ENCODE measurements around the gene SGF29. TPM values are rescaled to one million over a fixed set of nuclear protein-coding genes. Genes with fewer than 3 reads are reported as not detected.

Gene SGF29
- total and polyA plus RNA-seq, 2 experiments from 2014 or later: 10.0 to 17.6 TPM

DNA sequence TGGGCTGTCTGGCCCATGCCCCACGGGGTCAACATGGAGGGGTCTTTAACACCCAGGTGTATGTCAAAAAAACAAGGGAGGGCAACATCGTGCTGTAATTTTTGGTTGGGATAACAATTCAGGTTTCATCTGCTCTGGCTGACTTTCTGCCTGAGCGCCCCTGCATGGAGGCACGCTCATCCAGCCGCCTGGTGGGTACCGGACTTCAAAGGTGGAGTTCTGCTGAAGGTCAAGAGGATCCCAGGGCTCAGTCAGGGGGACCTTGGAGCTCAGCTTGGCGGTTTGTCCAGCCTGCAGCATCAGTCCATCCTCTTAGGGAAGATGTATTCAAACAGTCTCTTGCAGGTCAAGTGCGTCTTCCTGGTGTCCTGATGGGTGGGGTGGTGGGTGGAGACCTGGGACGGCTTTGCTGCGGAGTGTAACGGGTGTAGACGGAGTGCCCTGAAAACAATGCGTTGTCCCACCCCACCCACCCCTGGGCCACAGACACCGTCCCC, 5.4 kb upstream of the SGF29 start:
- no peaks in the 10 kb centered on the region for H3K36me3 ChIP-seq (ENCODE audit: insufficient read depth)
- peaks cover 3% of the 10 kb centered on the region for H3K27me3 Mint-ChIP-seq (ENCODE audit: insufficient read depth, low read depth, poor library complexity)
- H3K9me3 Mint-ChIP-seq: no peaks in the 10 kb centered on the region
- H3F3A ChIP-seq (replicated peaks; ENCODE audit: low read depth): no peaks in the 10 kb centered on the region
- TF ChIP-seq, protein P1, sequence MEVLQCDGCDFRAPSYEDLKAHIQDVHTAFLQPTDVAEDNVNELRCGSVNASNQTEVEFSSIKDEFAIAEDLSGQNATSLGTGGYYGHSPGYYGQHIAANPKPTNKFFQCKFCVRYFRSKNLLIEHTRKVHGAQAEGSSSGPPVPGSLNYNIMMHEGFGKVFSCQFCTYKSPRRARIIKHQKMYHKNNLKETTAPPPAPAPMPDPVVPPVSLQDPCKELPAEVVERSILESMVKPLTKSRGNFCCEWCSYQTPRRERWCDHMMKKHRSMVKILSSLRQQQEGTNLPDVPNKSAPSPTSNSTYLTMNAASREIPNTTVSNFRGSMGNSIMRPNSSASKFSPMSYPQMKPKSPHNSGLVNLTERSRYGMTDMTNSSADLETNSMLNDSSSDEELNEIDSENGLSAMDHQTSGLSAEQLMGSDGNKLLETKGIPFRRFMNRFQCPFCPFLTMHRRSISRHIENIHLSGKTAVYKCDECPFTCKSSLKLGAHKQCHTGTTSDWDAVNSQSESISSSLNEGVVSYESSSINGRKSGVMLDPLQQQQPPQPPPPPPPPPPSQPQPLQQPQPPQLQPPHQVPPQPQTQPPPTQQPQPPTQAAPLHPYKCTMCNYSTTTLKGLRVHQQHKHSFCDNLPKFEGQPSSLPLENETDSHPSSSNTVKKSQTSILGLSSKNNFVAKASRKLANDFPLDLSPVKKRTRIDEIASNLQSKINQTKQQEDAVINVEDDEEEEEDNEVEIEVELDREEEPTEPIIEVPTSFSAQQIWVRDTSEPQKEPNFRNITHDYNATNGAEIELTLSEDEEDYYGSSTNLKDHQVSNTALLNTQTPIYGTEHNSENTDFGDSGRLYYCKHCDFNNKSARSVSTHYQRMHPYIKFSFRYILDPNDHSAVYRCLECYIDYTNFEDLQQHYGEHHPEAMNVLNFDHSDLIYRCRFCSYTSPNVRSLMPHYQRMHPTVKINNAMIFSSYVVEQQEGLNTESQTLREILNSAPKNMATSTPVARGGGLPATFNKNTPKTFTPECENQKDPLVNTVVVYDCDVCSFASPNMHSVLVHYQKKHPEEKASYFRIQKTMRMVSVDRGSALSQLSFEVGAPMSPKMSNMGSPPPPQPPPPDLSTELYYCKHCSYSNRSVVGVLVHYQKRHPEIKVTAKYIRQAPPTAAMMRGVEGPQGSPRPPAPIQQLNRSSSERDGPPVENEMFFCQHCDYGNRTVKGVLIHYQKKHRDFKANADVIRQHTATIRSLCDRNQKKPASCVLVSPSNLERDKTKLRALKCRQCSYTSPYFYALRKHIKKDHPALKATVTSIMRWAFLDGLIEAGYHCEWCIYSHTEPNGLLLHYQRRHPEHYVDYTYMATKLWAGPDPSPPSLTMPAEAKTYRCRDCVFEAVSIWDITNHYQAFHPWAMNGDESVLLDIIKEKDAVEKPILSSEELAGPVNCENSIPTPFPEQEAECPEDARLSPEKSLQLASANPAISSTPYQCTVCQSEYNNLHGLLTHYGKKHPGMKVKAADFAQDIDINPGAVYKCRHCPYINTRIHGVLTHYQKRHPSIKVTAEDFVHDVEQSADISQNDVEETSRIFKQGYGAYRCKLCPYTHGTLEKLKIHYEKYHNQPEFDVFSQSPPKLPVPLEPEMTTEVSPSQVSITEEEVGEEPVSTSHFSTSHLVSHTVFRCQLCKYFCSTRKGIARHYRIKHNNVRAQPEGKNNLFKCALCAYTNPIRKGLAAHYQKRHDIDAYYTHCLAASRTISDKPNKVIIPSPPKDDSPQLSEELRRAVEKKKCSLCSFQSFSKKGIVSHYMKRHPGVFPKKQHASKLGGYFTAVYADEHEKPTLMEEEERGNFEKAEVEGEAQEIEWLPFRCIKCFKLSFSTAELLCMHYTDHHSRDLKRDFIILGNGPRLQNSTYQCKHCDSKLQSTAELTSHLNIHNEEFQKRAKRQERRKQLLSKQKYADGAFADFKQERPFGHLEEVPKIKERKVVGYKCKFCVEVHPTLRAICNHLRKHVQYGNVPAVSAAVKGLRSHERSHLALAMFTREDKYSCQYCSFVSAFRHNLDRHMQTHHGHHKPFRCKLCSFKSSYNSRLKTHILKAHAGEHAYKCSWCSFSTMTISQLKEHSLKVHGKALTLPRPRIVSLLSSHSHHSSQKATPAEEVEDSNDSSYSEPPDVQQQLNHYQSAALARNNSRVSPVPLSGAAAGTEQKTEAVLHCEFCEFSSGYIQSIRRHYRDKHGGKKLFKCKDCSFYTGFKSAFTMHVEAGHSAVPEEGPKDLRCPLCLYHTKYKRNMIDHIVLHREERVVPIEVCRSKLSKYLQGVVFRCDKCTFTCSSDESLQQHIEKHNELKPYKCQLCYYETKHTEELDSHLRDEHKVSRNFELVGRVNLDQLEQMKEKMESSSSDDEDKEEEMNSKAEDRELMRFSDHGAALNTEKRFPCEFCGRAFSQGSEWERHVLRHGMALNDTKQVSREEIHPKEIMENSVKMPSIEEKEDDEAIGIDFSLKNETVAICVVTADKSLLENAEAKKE (CRISPR knock-in tag; IDR thresholded peaks at IDR 0.05): no peak
- TF ChIP-seq ZNF114 (CRISPR knock-in tag; IDR thresholded peaks at IDR 0.05) (no peak), EZH2phosphoT487 (IDR thresholded peaks at IDR 0.05; ENCODE audit: unreplicated experiment) (no peak), EZH2 (IDR thresholded peaks at IDR 0.05; ENCODE audit: low read depth, unreplicated experiment) (no peak), CREB1 (CRISPR knock-in tag; IDR thresholded peaks at IDR 0.05; ENCODE audit: low read depth) (no peak), ZNF331 (CRISPR knock-in tag; IDR thresholded peaks at IDR 0.05; ENCODE audit: low read depth) (no peak), NANOG (IDR thresholded peaks at IDR 0.05; ENCODE audit: borderline replicate concordance) (no peak), STAT1 (IDR thresholded peaks at IDR 0.05; ENCODE audit: unreplicated experiment) (no peak), POLR2AphosphoS5 (IDR thresholded peaks at IDR 0.05; ENCODE audit: low read depth) (no peak), JUNB (IDR thresholded peaks at IDR 0.05; ENCODE audit: unreplicated experiment) (no peak)
- TF ChIP-seq, protein P2, sequence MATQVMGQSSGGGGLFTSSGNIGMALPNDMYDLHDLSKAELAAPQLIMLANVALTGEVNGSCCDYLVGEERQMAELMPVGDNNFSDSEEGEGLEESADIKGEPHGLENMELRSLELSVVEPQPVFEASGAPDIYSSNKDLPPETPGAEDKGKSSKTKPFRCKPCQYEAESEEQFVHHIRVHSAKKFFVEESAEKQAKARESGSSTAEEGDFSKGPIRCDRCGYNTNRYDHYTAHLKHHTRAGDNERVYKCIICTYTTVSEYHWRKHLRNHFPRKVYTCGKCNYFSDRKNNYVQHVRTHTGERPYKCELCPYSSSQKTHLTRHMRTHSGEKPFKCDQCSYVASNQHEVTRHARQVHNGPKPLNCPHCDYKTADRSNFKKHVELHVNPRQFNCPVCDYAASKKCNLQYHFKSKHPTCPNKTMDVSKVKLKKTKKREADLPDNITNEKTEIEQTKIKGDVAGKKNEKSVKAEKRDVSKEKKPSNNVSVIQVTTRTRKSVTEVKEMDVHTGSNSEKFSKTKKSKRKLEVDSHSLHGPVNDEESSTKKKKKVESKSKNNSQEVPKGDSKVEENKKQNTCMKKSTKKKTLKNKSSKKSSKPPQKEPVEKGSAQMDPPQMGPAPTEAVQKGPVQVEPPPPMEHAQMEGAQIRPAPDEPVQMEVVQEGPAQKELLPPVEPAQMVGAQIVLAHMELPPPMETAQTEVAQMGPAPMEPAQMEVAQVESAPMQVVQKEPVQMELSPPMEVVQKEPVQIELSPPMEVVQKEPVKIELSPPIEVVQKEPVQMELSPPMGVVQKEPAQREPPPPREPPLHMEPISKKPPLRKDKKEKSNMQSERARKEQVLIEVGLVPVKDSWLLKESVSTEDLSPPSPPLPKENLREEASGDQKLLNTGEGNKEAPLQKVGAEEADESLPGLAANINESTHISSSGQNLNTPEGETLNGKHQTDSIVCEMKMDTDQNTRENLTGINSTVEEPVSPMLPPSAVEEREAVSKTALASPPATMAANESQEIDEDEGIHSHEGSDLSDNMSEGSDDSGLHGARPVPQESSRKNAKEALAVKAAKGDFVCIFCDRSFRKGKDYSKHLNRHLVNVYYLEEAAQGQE (IDR thresholded peaks at IDR 0.05; ENCODE audit: unreplicated experiment): no peak
- TF ChIP-seq, protein P3, sequence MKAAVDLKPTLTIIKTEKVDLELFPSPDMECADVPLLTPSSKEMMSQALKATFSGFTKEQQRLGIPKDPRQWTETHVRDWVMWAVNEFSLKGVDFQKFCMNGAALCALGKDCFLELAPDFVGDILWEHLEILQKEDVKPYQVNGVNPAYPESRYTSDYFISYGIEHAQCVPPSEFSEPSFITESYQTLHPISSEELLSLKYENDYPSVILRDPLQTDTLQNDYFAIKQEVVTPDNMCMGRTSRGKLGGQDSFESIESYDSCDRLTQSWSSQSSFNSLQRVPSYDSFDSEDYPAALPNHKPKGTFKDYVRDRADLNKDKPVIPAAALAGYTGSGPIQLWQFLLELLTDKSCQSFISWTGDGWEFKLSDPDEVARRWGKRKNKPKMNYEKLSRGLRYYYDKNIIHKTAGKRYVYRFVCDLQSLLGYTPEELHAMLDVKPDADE (IDR thresholded peaks at IDR 0.05): no peak
- TF ChIP-seq, protein P4, sequence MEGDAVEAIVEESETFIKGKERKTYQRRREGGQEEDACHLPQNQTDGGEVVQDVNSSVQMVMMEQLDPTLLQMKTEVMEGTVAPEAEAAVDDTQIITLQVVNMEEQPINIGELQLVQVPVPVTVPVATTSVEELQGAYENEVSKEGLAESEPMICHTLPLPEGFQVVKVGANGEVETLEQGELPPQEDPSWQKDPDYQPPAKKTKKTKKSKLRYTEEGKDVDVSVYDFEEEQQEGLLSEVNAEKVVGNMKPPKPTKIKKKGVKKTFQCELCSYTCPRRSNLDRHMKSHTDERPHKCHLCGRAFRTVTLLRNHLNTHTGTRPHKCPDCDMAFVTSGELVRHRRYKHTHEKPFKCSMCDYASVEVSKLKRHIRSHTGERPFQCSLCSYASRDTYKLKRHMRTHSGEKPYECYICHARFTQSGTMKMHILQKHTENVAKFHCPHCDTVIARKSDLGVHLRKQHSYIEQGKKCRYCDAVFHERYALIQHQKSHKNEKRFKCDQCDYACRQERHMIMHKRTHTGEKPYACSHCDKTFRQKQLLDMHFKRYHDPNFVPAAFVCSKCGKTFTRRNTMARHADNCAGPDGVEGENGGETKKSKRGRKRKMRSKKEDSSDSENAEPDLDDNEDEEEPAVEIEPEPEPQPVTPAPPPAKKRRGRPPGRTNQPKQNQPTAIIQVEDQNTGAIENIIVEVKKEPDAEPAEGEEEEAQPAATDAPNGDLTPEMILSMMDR (conservative IDR thresholded peaks at IDR 0.05; ENCODE audit: low read depth in 2 of 2): no peak
- H3K27me3 ChIP-seq (ENCODE audit: insufficient read depth): no peaks in the 10 kb centered on the region
- H3K79me2 ChIP-seq (replicated peaks; ENCODE audit: insufficient read depth): no peaks in the 10 kb centered on the region
- H3K27ac Mint-ChIP-seq: no peak overlapping the region
- H3K9me2 ChIP-seq (ENCODE audit: insufficient read depth): no peaks in the 10 kb centered on the region
- no peak overlapping the region for H3K4me3 Mint-ChIP-seq
- ATAC-seq (no peak), DNase-seq (ENCODE audit: low spot score) (no peak)
- H3K27ac ChIP-seq (ENCODE audit: low read depth): no peak overlapping the region
- H3K36me3 Mint-ChIP-seq (ENCODE audit: low read depth): no peaks in the 10 kb centered on the region
- H3K4me2 ChIP-seq: no peak overlapping the region
- H3K4me1 ChIP-seq (ENCODE audit: insufficient read depth): no peaks in the 10 kb centered on the region
- H3K4me1 Mint-ChIP-seq: no peaks in the 10 kb centered on the region
- no peaks in the 10 kb centered on the region for H4K20me1 ChIP-seq (replicated peaks; ENCODE audit: insufficient read depth)
- no peak overlapping the region for H3K4me3 ChIP-seq
- H2AFZ ChIP-seq: no peak overlapping the region

All from GM23338 (cell line).